K562 (cell line): ENCODE results near the gene SNX27. TPM values are rescaled to one million over a fixed set of nuclear protein-coding genes. Genes with fewer than 3 reads are reported as not detected.

Experiments used
- ATAC-seq: fragments of 200-7000 bp; cut with Tn5 transposase; 3 replicates; pipeline ENCODE4 v1.9.1; 2020; ENCODE audit warnings: moderate library complexity
- BruUV-seq: library from RNA; stranded (reverse); fragments of 400-500 nt; replicated peaks from 2 replicates; lab custom pipeline; 2021; lab: Mats Ljungman, UMichigan
- CTCF ChIA-PET: fragments of 300-600 bp; formaldehyde crosslinking; extraction: SDS; loops from one replicate; lab custom pipeline; 2021; ENCODE audit warnings: low intra/inter-chr PET ratio; lab: Yijun Ruan, JAX
- POLR2A ChIA-PET: fragments of 300-600, 350-650 bp; sonication (Branson Sonifier 250); formaldehyde crosslinking; extraction: SDS; loops from one replicate; lab custom pipeline; 2021; ENCODE audit warnings: antibody characterized with exemption, inconsistent platforms; lab: Yijun Ruan, JAX
- DNase-seq, 4 experiments: peaks; one replicate each; pipeline versions ENCODE4 v3.0.0 to v3.0.0-alpha.2; 2011 to 2018; ENCODE audit warnings: low spot score in 3 of 4, mixed read lengths in 3 of 4; ENCODE audit errors: extremely low read depth in 1 of 4
- FAIRE-seq: peaks from 2 replicates; lab custom pipeline; 2011; peaks lifted over from hg19 to GRCh38; lab: Jason Lieb, UNC
- H2AFZ ChIP-seq: 2 replicates; pipeline ENCODE4 v1.6.0; 2011; ENCODE audit warnings: low read depth, low read length, control low read depth, inconsistent platforms
- H3K27ac ChIP-seq: fragments of 200-600 bp; 3 replicates; pipeline ENCODE4 v1.8.0; 2011; ENCODE audit warnings: low read depth, mild to moderate bottlenecking, control low read depth, inconsistent platforms, low read length, moderate library complexity, mixed read lengths; ENCODE audit errors: extremely low read depth
- H3K27me3 ChIP-seq, 2 experiments: fragments of 300-600 bp in 1 of 2; 2 replicates in 1 of 2; 3 replicates in 1 of 2; pipeline versions ENCODE4 v1.6.0 to v1.8.0; 2011; ENCODE audit warnings: inconsistent platforms in 2 of 2, low read length in 2 of 2, mild to moderate bottlenecking in 1 of 2, mixed read lengths in 1 of 2, moderate library complexity in 1 of 2; ENCODE audit not compliant: control insufficient read depth in 2 of 2, insufficient read depth in 2 of 2
- H3K36me3 ChIP-seq: fragments of 300-600 bp; 3 replicates; pipeline ENCODE4 v1.8.0; 2011; ENCODE audit warnings: mild to moderate bottlenecking, low read length, inconsistent platforms; ENCODE audit not compliant: control insufficient read depth, insufficient read depth
- H3K4me1 ChIP-seq, 2 experiments: fragments of 200-600 bp in 1 of 2; replicated peaks in 1 of 2; 2 replicates in 1 of 2; 3 replicates in 1 of 2; pipeline versions ENCODE4 v1.5.1 to v1.8.0; 2011; ENCODE audit warnings: inconsistent platforms in 2 of 2, low read length in 2 of 2, mild to moderate bottlenecking in 1 of 2, mixed read lengths in 1 of 2, moderate library complexity in 1 of 2; ENCODE audit not compliant: control insufficient read depth in 2 of 2, insufficient read depth in 2 of 2
- H3K4me2 ChIP-seq: 2 replicates; pipeline ENCODE4 v1.6.1; 2011; ENCODE audit warnings: low read length, control low read depth, inconsistent platforms, mixed read lengths; ENCODE audit not compliant: insufficient read depth
- H3K4me3 ChIP-seq: fragments of 200-600 bp; sonication (generic), shearing (Covaris generic); 2 replicates; pipeline ENCODE4 v1.5.1; 2016; ENCODE audit warnings: control low read depth, inconsistent platforms
- H3K79me2 ChIP-seq: fragments of 200-600 bp; 3 replicates; pipeline ENCODE4 v1.8.0; 2011; ENCODE audit warnings: low read length, inconsistent platforms; ENCODE audit not compliant: control insufficient read depth, insufficient read depth
- H3K9ac ChIP-seq, 2 experiments: 2 replicates each; pipeline versions ENCODE4 v1.6.0 to v1.6.1; 2011; ENCODE audit warnings: low read depth in 2 of 2, low read length in 2 of 2, control low read depth in 1 of 2, inconsistent platforms in 1 of 2, mild to moderate bottlenecking in 1 of 2, mixed read lengths in 1 of 2; ENCODE audit not compliant: insufficient read depth in 1 of 2
- H3K9me1 ChIP-seq: one replicate; pipeline ENCODE4 v1.6.0; 2011; ENCODE audit warnings: inconsistent platforms, mild to moderate bottlenecking, low read length, moderate library complexity; ENCODE audit not compliant: control insufficient read depth, insufficient read depth
- H3K9me3 ChIP-seq: replicated peaks from 2 replicates; pipeline ENCODE4 v1.5.1; 2011; ENCODE audit warnings: low read depth, low read length, inconsistent platforms; ENCODE audit not compliant: control insufficient read depth, insufficient read depth
- H4K20me1 ChIP-seq: replicated peaks from 2 replicates; pipeline ENCODE4 v1.6.1; 2011; ENCODE audit warnings: low read length, inconsistent platforms, mixed read lengths; ENCODE audit not compliant: control insufficient read depth, insufficient read depth
- E2F8 ChIP-seq: fragments of 450-650 bp; IDR thresholded peaks from 2 replicates; pipeline ENCODE4 v1.7.1; 2018; ENCODE audit warnings: mild to moderate bottlenecking, low read depth; ENCODE audit not compliant: partially characterized antibody
- ELF2 ChIP-seq: fragments of 250-450 bp; sonication (Bioruptor Pico); IDR thresholded peaks from 2 replicates; pipeline ENCODE4 v1.5.0; 2021; ENCODE audit warnings: mild to moderate bottlenecking
- KHSRP ChIP-seq: fragments of 450-650 bp; IDR thresholded peaks from 2 replicates; pipeline ENCODE4 v1.6.1; 2017
- SREBF2 ChIP-seq: sonication (generic); formaldehyde crosslinking; IDR thresholded peaks from 2 replicates; pipeline ENCODE4 v1.4.0; 2020; ENCODE audit warnings: mild to moderate bottlenecking, missing genetic modification reagents
- XRCC3 ChIP-seq: fragments of 450-650 bp; IDR thresholded peaks from 2 replicates; pipeline ENCODE4 v1.6.1; 2017; ENCODE audit warnings: mild to moderate bottlenecking, moderate library complexity
- ZBTB12 ChIP-seq: fragments of 250-450 bp; sonication (Bioruptor Pico); IDR thresholded peaks from 2 replicates; pipeline ENCODE4 v1.4.0; 2020
- ZMIZ1 ChIP-seq, 2 experiments: fragments of 150-350 bp in 1 of 2; IDR thresholded peaks; 2 replicates each; pipeline ENCODE4 v1.6.1; 2012 to 2016; ENCODE audit warnings: low read depth in 2 of 2, low read length in 2 of 2, mild to moderate bottlenecking in 1 of 2, moderate library complexity in 1 of 2
- ZNF347 ChIP-seq: fragments of 450-650 bp; formaldehyde crosslinking; IDR thresholded peaks from 2 replicates; pipeline ENCODE4 v1.4.0; 2020; ENCODE audit warnings: low read depth, mild to moderate bottlenecking, moderate library complexity
- WGBS: fragments of 100-300 bp; shearing (Covaris generic); methylation state at CpG from one replicate; pipeline ENCODE4 v1.1.6; 2016; ENCODE audit warnings: low coverage, mixed read lengths; ENCODE audit not compliant: insufficient coverage; ENCODE audit errors: missing lambda C conversion rate; 5-methylcytosine and 5-hydroxymethylcytosine counted together
- in situ Hi-C: fragments of 300-500 bp; cut with MboI; formaldehyde crosslinking; loops from 4 replicates; pipeline ENCODE4 v1.15.0; 2018; ENCODE audit warnings: inconsistent platforms, mixed read lengths
- intact Hi-C: fragments of 100-400 bp; cut with micrococcal nuclease; formaldehyde crosslinking; loops from 2 replicates; pipeline ENCODE4 v1.14.2; 2022
- polyA plus RNA-seq, 8 experiments: library from polyadenylated mRNA; depleted of rRNA in 4 of 8; stranded (reverse) in 5 of 8; unstranded in 3 of 8; fragments of >200 nt; fragmentation: Nextera tagmentation in 2 of 8; fragmentation: Illumina TruSeq in 1 of 8; extraction: Ambion mirVana in 2 of 8; extraction: Trizol in 1 of 8; gene quantifications; 2 replicates each; pipeline versions ENCODE4 v1.2.1 to v1.2.3, GENCODE V29; 2011 to 2014; ENCODE audit warnings: inconsistent platforms in 1 of 8, missing spikeins in 1 of 8
- total RNA-seq, 7 experiments: library from RNA; depleted of rRNA in 6 of 7; stranded (reverse); fragments of >200 nt in 6 of 7; fragmentation: Illumina TruSeq in 2 of 7; extraction: Trizol in 2 of 7; gene quantifications; 2 replicates each; pipeline versions ENCODE4 v1.2.1 to v1.2.3, GENCODE V29; 2011 to 2021; ENCODE audit warnings: low replicate concordance in 1 of 7

Gene SNX27
- total and polyA plus RNA-seq, 9 of the 15 experiments (the other 6 are each of a cell fraction or from before 2014, with no cell fraction given), result 4.5 to 18.7 (median 10.1) TPM

GRCh38 chr1:151713044-151713443 lies 101.2 kb downstream of the SNX27 start:
- no peak for FAIRE-seq
- WGBS, result 0% methylated on average over 1 of the region's 2 CpGs

GRCh38 chr1:151713874-151714273 lies 102.0 kb downstream of the SNX27 start:
- Histone ChIP-seq H3K9me3 (no peaks in the 10 kb centered on the region), H3K4me2 (no peak overlapping the region), H2AFZ (no peak overlapping the region), H4K20me1 (peaks cover 30% of the 10 kb centered on the region), H3K27me3 (peaks cover 3 to 55% of the 10 kb centered on the region in 2 experiments; a peak in 2 of 5 replicates), H3K4me3 (no peak overlapping the region), H3K9ac (no peak overlapping the region), H3K79me2 (no peaks in the 10 kb centered on the region), H3K27ac (no peak overlapping the region), H3K9me1 (no peaks in the 10 kb centered on the region), H3K36me3 (no peaks in the 10 kb centered on the region), H3K4me1 (peaks cover 13 to 17% of the 10 kb centered on the region in 2 experiments; a peak in 4 of 5 replicates)
- intact Hi-C loops, result no loop called here
- DNase-seq, result no peak
- ChIA-PET POLR2A (no interaction called here), CTCF (no interaction called here)
- ATAC-seq, result no peak
- no peak for FAIRE-seq
- in situ Hi-C loops, result no loop called here
- WGBS, result 5% methylated on average over 2 of the region's 2 CpGs
- BruUV-seq, result no TSS peak
- TF ChIP-seq XRCC3 (no peak), ZMIZ1 (IDR thresholded peaks at IDR 0.05; ENCODE audit: low read depth in 2 of 2, low read length in 2 of 2) (no peak), SREBF2 (CRISPR knock-in tag) (no peak), E2F8 (no peak), ELF2 (no peak), KHSRP (no peak), ZBTB12 (no peak)

More at GRCh38 chr1:151713044-151713443, 101.2 kb downstream of the SNX27 start:
- peaks cover 3 to 56% of the 10 kb centered on the region in 2 experiments; a peak in 2 of 5 replicates for H3K27me3 ChIP-seq
- TF ChIP-seq ZNF347 (CRISPR knock-in tag), result no peak
- DNase-seq (no peak), ATAC-seq (no peak)
- H3K9me1 ChIP-seq, result no peaks in the 10 kb centered on the region
- in situ Hi-C loops (no loop called here), intact Hi-C loops (no loop called here)
- H3K9ac ChIP-seq, result no peak overlapping the region
- H3K36me3 ChIP-seq, result no peaks in the 10 kb centered on the region
- no peak overlapping the region for H3K27ac ChIP-seq
- no peaks in the 10 kb centered on the region for H3K79me2 ChIP-seq
- POLR2A ChIA-PET, result no interaction called here
- H4K20me1 ChIP-seq, result peaks cover 30% of the 10 kb centered on the region
- no peak overlapping the region for H2AFZ ChIP-seq
- CTCF ChIA-PET, result no interaction called here
- H3K9me3 ChIP-seq, result no peaks in the 10 kb centered on the region
- H3K4me3 ChIP-seq, result no peak overlapping the region
- no TSS peak for BruUV-seq
- no peak overlapping the region for H3K4me2 ChIP-seq
- peaks cover 13 to 17% of the 10 kb centered on the region in 2 experiments; a peak in 4 of 5 replicates for H3K4me1 ChIP-seq
